MCF 10A (cell line): ENCODE data around the gene GRM8. TPM values are rescaled to one million over a fixed set of nuclear protein-coding genes. Genes with fewer than 3 reads are reported as not detected.

Source experiments
- BruUV-seq: library from RNA; stranded (reverse); fragments of 400-500 nt; replicated peaks from 2 replicates; lab custom pipeline; 2021; lab: Mats Ljungman, UMichigan
- CTCF ChIA-PET: fragments of 300-600 bp; sonication (Branson Sonifier 250); formaldehyde crosslinking; extraction: SDS; loops from one replicate; lab custom pipeline; 2021; ENCODE audit warnings: antibody characterized with exemption, inconsistent platforms; lab: Yijun Ruan, JAX
- POLR2A ChIA-PET: fragments of 300-600, 350-650 bp; sonication (Branson Sonifier 250); formaldehyde crosslinking; extraction: SDS; loops from one replicate; lab custom pipeline; 2020; ENCODE audit warnings: antibody characterized with exemption, inconsistent platforms; lab: Yijun Ruan, JAX
- DNase-seq: peaks from one replicate; pipeline ENCODE4 v3.0.0-alpha.2; 2018; ENCODE audit not compliant: unreplicated experiment
- H3K27ac Mint-ChIP-seq: one replicate; pipeline ENCODE4 v1.8.0; 2022; ENCODE audit warnings: mild to moderate bottlenecking, low read depth, mixed read lengths; ENCODE audit not compliant: unreplicated experiment
- H3K27me3 Mint-ChIP-seq: one replicate; pipeline ENCODE4 v1.8.0; 2022; ENCODE audit warnings: mixed read lengths; ENCODE audit not compliant: insufficient read depth, unreplicated experiment
- H3K36me3 Mint-ChIP-seq: one replicate; pipeline ENCODE4 v1.8.0; 2022; ENCODE audit warnings: mild to moderate bottlenecking, moderate library complexity, mixed read lengths; ENCODE audit not compliant: insufficient read depth, unreplicated experiment
- H3K4me1 Mint-ChIP-seq: one replicate; pipeline ENCODE4 v1.8.0; 2022; ENCODE audit warnings: mixed read lengths; ENCODE audit not compliant: insufficient read depth, unreplicated experiment
- H3K4me3 Mint-ChIP-seq: one replicate; pipeline ENCODE4 v1.8.0; 2022; ENCODE audit warnings: mild to moderate bottlenecking, moderate library complexity, mixed read lengths; ENCODE audit not compliant: unreplicated experiment
- H3K9me3 Mint-ChIP-seq: one replicate; pipeline ENCODE4 v1.8.0; 2022; ENCODE audit warnings: mixed read lengths; ENCODE audit not compliant: unreplicated experiment
- CTCF ChIP-seq: fragments of 200-600 bp; IDR thresholded peaks from one replicate; pipeline ENCODE4 v1.8.0; 2022; ENCODE audit warnings: antibody characterized with exemption, mild to moderate bottlenecking; ENCODE audit not compliant: unreplicated experiment
- intact Hi-C: fragments of 100-400 bp; cut with micrococcal nuclease; formaldehyde crosslinking; loops from 2 replicates; pipeline ENCODE4 v1.14.1; 2022
- total RNA-seq: library from RNA; stranded (reverse); gene quantifications from 2 replicates; pipeline ENCODE4 v1.2.3, GENCODE V29; 2022

GRM8 gene
- total RNA-seq, 1 experiment from 2014 or later, result not detected

GRCh38 chr7:127151379-127151778 lies 101.4 kb downstream of the GRM8 start:
- Mint-ChIP-seq H3K36me3 (no peaks in the 10 kb centered on the region), H3K27ac (no peak overlapping the region), H3K4me3 (no peak overlapping the region), H3K4me1 (no peaks in the 10 kb centered on the region), H3K27me3 (peaks cover 51% of the 10 kb centered on the region), H3K9me3 (no peaks in the 10 kb centered on the region)
- CTCF ChIA-PET, result no interaction called here
- BruUV-seq, result no TSS peak
- POLR2A ChIA-PET, result no interaction called here
- DNase-seq, result no peak
- intact Hi-C loops, result no loop called here
- no peak for TF ChIP-seq CTCF

- no peak for TF ChIP-seq CTCF
- Mint-ChIP-seq H3K9me3 (no peaks in the 10 kb centered on the region), H3K36me3 (no peaks in the 10 kb centered on the region), H3K4me1 (no peaks in the 10 kb centered on the region), H3K27ac (no peak overlapping the region), H3K4me3 (no peak overlapping the region), H3K27me3 (peaks cover 50% of the 10 kb centered on the region)
- intact Hi-C loops, result no loop called here
- no peak for DNase-seq
- no TSS peak for BruUV-seq
- POLR2A ChIA-PET, result no interaction called here
- CTCF ChIA-PET, result no interaction called here
These were observed 102.2 kb downstream of the GRM8 start for GRCh38 chr7:127150543-127150942.

- intact Hi-C loops, result no loop called here
- POLR2A ChIA-PET, result no interaction called here
- no TSS peak for BruUV-seq
- no peak overlapping the region for H3K27ac Mint-ChIP-seq
- no peak overlapping the region for H3K4me3 Mint-ChIP-seq
- H3K36me3 Mint-ChIP-seq, result no peaks in the 10 kb centered on the region
- CTCF ChIA-PET, result interaction anchor here (0.6 to 1.0 kb wide), 2 partner anchors 12 to 39 kb away, joined by 3 read pairs; no protein-coding TSS in a partner anchor
- no peaks in the 10 kb centered on the region for H3K9me3 Mint-ChIP-seq
- no peak for DNase-seq
- H3K27me3 Mint-ChIP-seq, result peaks cover 47% of the 10 kb centered on the region
- H3K4me1 Mint-ChIP-seq, result no peaks in the 10 kb centered on the region
- no peak for TF ChIP-seq CTCF
These were observed 105.8 kb downstream of the GRM8 start for GRCh38 chr7:127146746-127147536.

GRCh38 chr7:127137146-127137545 lies 115.6 kb downstream of the GRM8 start:
- intact Hi-C loops, result no loop called here
- ChIA-PET POLR2A (no interaction called here), CTCF (interaction anchor here (0.7 to 1.5 kb wide), 2 partner anchors 9 to 117 kb away, joined by 4 read pairs; no protein-coding TSS in a partner anchor)
- no peak for TF ChIP-seq CTCF
- BruUV-seq, result no TSS peak
- DNase-seq, result no peak
- Mint-ChIP-seq H3K36me3 (no peaks in the 10 kb centered on the region), H3K9me3 (no peaks in the 10 kb centered on the region), H3K27me3 (peaks cover 15% of the 10 kb centered on the region), H3K4me3 (no peak overlapping the region), H3K4me1 (no peaks in the 10 kb centered on the region), H3K27ac (no peak overlapping the region)
